NAMALWA (cell line): Measurements from ENCODE around the gene SRI.
"Not testable (repeated sequence)": the region's sequence is repeated elsewhere in the genome, so short reads cannot be mapped to it uniquely, and the experiment has no call there.

ENCODE experiments used
- DNase-seq: peaks from one replicate; pipeline ENCODE4 v3.0.0-alpha.2; 2015; ENCODE audit warnings: low spot score

The SRI gene, protein sequence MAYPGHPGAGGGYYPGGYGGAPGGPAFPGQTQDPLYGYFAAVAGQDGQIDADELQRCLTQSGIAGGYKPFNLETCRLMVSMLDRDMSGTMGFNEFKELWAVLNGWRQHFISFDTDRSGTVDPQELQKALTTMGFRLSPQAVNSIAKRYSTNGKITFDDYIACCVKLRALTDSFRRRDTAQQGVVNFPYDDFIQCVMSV

DNA sequence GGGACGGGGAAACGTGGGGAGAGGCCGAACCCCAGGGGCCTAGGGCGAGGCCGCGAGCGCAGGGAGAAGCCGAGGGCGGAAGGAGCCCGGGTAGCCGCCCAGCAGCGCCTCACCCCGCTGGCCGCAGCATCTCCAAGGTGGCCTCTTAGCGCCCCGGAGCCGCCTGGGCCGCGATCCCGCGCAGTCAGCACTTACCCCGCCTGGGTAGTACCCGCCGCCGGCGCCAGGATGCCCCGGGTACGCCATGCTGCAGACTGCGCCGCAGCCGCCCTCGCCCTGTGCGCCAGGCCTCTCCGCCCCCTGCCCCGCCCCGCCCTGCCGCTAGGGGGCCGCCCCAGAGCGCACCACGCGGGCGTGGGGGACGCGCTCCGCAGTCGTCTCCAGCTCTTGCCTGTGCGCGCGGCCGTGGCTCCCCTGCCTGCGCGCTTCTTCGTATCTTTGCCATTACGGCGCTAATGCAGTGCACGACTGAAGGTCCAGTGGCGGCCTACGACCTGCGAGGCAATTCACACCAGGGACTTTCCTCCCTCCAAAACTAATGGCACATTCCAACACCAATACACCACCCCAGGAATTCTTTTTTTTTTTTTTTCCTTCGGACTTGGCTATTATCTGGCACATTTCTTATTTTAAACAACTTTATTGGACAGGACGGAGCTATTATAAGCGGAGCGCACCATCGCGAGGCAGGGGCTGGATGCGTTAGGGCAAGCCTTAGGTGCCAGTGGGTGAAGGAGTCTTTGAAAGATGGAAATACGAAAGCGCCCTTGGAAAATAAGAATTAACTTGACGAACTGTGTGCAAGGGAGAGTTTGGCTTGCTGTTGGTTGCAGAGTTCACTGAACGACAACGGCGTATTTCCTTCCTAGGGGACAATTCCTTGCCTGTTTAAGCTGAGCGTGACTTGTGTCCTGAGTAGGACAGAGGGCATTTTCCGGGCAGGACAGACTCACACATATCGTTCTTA is at the start of gene SRI:
Gene SRI (minus strand): TSS at position 258 of the 967 bp plus-strand sequence. CDS start 12 bp downstream, at position 246.
- peak; percentile 95 for DNase-seq

DNA sequence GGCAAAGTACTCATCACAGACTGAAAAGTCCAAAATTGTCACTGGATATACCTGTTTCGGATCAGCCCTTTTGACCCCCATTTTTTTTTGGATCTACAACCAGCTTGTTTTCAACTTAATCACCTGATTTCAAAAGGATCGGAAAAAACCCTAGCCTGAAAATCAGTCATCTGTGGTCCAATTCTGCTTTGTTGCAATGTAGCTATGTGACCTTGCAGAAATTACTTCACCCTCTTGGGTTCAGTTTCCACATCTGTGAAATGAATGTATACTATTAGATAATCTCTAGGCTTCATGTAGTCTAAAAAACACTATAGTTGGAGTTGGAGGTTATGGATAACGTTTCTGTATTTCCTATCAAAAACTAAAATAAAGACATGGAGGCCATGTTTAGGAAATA is 49.7 kb upstream of the SRI start:
- DNase-seq = no peak

DNA sequence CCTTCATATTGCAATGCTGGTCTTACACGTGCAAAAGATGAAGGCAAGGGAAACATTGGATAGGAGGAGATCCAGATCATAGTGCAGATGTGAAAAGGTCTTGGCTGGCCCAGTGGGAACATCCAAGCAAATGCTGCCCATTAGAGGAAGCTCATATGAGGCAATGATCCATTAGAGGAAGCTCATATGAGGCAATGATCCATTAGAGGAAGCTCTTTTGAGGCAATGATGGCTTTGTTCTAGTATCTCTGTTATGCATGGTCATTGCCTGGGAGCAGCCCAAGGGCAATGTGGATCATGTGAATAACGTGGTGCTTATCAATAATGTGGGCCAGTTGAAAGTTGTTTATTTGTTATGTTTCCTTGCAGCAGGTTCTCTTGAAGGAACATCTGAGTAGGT is 49.0 kb upstream of the SRI start:
- no peak for DNase-seq

DNA sequence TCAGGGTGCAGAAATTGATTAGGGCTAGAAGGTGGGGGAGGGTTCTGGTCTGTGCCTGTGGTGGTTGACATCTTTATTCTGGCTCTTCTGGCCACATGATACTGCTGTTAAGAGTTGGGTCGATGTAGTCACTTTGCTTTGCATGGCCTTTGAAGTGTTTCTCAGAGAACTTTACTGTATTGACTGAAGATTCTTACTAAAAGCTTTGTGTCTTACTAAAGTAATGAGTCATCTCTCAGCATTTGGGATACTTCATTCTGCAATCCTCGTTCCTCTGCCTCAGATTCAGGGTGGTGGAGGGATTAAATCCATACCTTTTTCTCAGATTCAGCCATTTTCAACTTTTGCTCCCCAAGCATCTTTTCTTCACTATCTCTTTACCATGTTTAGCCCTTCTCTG is 48.2 kb upstream of the SRI start:
- no peak for DNase-seq

DNA sequence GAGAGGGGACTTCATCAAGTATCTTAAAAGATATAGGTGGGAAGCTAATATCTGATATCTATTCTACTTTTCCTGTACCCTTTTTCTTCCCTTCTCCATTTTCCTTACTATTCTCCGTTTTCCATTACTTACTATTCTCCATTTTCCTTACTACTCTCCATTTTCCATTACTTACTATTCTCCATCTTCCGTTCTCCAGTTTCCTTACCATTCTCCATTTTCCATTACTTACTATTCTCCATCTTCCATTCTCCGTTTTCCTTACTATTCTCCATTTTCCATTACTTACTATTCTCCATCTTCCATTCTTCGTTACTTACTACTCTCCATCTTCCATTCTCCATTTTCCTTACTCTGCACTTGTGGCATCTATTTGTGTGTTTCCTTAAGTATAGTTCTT is 47.6 kb upstream of the SRI start:
- no peak for DNase-seq

DNA sequence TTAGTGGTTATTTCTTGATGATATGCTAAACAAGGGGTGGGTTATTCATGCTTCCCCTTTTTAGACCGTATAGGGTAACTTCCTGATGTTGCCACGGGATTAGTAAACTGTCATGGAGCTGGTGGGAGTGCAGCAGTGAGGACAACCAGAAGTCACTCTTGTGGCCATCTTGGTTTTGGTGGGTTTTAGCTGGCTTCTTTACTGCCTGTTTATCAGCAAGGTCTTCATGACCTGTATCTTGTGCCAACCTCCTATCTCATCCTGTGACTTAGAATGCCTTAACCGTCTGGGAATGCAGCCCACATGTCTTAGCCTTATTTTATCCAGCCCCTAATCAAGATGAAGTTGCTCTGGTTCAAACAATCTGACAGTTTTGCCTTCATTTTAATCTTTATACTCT is 45.1 kb upstream of the SRI start:
- DNase-seq = peak; percentile 34

DNA sequence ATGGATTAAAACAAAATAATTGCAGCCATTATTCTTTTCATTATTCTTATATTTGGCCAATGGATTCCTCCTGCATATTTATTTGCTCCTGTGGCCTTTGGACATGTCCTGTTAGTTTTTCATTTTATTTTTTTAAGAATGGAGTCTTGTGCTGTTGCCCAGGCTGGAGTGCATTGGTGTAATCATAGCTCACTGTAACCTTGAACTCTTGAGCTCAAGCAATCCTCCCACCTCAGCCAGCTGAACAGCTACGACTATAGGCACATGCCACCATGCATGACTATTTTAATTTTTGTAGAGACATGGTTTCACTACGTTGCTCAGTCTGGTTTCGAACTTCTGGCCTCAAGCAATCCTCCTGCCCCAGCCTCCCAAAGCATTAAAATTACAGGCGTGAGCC is 42.7 kb upstream of the SRI start:
- DNase-seq = no peak

DNA sequence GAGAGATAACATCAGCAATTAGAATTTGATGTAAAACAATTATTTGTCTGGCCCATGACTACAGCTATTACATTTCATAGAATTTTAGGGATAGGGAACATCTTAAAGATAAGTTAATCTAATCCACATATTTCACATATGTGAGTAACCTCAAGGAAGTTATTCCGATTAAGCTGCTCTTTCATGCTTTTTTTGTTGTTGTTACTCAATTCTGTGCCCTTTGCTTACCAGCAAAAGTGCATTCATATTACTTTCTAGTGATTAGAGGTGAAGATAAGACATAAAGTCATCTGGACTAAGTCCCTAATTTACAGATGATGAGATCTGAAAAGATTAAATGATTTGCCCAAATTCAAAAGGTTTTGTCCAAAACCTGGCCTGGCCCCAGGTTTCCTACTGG is 40.9 kb upstream of the SRI start:
- DNase-seq = no peak

DNA sequence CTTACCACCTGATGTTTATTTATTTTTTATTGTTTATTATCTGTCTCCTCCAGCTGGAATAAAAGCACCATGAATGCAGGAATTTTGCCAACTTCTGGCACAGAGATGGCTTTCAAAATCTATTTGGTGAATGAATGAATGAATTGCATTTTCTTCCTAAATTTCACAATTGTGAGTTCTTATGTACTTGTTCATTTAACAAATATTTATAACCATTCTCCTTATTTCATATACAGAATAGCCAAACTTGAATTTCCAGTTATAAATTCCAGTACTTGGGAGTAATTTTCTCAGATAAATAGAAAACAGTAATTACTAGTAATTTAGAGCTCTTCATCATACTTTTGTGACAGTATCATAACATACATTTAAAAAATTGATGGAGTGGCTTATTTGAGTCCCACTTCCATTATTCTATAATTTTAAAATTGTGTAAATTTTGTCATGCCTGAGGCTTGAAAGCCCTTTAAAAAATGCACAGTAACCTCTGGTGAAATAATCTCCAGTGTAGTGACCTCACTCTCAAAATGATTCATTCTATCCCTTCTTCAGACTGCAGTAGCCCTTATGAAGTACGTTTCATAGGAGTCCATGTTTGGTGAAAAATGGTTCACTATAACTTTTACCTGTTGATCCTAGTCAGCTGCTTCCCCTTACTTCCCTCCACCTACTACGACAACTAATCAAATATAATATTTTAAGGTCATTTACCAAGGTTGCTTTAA is 40.0 kb upstream of the SRI start:
- DNase-seq = no peak

DNA sequence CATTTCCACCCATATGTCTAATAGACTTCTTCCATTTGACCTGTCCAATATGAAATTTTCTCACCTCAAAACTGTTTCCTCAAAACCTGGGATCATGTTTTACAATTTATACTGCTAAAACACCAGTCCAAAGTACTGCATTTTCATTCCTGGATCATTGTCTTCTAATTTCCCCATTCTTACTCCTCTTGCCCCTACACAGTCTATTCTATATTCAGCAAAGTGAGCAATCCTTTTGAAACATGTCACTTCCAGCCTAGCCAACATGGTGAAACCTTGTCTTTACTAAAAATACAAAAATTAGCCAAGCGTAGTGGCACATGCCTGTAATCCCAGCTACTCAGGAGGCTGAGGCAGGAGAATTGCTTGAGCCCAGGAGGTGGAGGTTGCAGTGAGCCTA is 38.5 kb upstream of the SRI start:
- not testable (repeated sequence) for DNase-seq

DNA sequence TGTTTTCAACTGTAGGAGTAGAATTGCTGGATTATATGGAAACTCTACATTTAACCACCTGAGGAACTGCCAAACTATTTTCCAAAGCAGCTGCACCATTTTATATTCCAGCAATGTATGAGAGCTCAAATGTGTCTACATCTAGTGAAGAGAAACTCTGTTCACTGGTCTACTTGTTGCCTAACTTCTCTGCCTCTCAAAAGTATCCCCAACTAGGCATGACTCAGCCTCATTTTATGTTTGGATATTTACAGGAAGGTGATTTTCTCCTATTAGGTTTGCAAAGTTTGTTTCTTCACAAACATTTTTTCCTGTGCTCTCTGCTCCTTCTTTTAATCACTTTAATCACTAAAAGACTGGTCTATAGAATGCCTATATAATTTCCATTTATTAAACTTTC is 37.1 kb upstream of the SRI start:
- no peak for DNase-seq

DNA sequence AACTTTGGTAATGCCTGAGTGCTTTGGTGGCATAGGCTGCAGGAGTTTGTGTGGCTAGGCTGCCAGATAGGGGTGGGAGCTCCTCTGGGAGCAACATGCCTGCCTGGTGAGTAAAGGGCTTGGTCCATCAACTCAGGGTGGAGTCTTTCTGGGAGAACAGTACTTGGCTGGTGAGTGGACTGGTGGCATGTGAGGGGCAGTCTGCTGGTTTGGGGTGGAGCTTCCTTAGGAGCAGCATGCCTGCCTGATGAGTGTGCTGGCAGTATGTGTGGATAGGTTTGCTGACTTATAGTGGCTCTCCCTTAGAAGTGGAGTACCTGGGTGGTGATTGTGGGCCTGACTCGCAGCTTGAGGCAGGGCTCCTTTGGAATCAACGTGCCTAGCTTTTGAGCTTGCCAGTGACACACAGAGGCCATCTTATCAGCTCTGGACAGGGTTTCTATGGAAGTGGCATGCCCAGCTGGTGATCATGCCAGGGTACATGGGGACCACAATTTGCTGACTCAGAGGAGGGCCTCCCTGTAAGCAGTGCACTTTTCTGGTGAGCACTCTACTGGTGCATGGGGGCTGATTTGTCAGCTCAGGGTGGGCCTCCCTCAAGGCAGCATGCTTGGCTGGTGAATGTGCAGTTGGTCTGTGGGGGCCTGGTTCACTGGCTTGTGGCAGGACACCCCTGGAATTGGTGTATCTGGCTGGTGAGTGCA is 35.0 kb upstream of the SRI start:
- no peak for DNase-seq

DNA sequence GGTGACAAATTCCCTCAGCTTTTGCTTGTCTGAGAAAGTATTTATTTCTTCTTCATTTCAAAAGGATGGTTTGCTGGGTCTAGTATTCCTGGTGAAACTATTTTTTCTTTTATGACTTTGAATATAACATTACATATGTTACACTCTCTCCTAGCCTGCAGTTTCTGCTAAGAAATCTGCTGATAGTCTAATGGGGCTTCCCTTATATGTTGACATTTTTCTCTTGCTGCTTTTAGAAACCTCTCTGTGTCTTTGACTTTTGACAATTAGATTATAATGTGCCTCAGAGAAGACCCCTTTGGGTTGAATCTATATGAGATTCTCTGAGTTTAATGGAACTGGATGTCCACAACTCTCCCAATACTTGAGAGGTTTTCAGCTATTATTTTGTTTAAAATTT is 33.8 kb upstream of the SRI start:
- no peak for DNase-seq

DNA sequence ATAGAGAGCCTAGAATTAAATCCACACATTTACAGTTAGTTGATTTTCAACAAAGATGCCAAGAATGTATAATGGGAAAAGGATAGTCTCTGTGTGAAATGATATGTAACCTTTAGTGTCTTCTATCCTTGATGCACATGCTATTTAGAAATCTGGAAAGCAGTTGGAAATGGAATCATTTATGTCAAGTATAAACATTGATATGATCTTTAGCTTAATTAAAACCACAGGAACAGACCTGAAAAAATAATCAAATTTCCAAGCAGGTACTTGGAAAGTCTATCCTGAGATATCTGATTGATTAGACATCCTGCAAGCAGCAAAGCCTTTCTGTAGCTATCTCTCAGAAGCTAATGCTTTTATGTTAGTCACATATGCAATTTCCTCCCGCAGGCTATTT is 24.4 kb upstream of the SRI start:
- DNase-seq = no peak

DNA sequence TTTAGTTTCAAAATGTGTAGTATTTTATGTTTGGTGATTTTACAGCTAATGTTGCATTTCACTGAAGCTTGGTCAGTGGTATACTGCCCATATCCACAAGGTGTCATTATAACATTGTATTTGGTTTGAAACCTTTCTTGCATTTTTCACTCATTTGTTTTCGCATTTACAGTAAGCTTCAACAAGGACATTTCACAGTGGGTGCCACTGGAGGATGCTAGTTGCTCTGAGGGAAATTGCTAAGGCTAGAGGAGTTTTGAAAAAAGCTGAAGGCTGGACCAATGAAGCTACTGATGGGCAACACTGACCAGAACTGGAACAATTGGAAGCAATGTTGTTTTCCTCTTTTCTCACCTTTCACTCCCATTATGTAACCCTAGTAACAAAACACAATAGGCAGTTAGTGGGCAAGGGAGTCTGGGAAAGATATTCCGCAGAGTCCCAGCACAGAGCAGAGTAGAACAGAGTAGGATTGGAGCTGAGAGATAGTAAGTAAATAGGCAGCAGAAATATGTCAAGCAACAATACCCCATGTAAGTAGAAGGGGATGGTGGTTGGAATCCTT is 23.6 kb upstream of the SRI start:
- DNase-seq = peak; percentile 73

DNA sequence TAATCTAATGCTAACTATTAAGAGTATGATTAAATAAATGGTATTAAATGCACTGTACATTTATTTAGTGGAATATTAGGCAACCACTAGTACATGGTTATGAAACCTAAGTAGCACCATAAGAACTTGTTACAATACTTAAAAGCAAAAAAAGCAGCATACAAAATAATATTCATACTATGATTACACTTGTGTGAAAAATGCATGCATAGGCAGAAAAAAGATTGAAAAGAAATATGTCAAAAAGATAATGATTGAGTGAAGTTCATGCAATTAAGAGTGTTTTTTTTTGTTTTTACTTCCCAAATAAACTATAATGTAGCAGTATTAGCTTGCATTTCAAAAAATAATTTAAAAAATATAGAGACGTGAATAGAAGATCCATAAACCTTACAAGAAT is 20.0 kb upstream of the SRI start:
- DNase-seq = no peak

DNA sequence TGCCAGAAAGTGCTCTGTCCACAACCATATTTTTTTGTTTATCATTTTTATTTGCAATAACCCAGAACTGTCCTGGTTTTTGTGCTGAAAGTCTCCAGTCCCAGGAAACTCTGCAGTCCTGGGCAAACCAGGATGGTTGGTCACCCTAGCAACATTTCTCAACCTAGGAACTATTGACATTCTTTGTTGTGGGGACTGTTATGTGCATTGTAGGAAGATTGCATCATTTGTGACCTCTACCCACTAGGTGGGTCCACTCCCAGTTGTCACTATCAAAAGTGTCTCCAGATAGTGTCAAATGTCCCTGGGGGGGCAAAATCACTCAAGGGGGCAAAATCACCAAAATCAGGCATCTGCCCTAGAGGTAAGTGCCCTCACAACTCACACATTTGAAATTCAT is 14.0 kb upstream of the SRI start:
- DNase-seq = no peak

DNA sequence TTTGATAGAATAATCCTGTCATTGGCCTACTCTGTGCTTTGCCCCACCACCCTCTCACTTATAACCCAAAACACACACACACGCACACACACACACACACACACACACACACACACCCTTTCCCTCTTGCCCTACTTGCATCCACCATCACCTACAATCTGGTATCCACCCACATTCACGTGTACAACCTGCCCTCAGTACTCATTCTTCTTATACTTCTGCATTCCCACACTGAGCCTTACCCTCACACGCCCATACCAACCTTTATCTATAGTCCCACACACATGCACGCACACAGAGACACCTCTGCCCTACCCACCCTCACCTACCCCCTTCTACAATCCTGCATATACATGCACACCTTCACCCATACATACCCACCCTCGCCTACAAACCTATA is 10.8 kb upstream of the SRI start:
- DNase-seq = no peak

DNA sequence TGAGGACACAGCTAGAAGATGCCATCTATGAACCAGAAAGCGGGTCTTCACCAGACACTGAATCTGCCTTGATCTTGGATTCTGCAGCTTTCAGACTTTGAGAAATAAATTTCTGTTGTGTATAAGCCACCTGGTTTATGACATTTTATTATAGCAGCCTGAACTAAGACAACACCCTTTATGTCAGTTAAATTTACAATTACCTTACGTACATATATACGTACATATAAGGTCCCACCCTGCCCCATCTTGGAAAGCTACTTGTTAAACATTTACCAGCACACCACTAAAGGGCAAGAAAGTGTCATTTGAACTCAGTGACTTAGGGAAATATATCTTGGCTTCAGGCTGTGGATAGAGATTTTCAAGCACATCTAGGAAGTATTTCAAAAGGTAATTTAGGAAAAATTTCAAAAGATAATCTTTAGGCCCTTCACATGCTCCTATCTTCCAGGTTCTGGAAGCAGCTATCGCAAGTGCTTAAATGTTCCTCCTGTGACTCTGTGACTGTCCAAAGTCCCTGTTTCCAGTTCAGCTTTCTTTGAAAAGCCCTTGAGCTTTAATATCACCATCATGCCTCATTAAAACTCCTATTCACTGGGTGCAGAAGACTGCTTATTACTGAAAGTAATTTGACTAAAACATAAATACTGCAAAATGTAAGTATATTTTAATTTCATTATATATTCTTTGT is 9.6 kb upstream of the SRI start:
- no peak for DNase-seq

DNA sequence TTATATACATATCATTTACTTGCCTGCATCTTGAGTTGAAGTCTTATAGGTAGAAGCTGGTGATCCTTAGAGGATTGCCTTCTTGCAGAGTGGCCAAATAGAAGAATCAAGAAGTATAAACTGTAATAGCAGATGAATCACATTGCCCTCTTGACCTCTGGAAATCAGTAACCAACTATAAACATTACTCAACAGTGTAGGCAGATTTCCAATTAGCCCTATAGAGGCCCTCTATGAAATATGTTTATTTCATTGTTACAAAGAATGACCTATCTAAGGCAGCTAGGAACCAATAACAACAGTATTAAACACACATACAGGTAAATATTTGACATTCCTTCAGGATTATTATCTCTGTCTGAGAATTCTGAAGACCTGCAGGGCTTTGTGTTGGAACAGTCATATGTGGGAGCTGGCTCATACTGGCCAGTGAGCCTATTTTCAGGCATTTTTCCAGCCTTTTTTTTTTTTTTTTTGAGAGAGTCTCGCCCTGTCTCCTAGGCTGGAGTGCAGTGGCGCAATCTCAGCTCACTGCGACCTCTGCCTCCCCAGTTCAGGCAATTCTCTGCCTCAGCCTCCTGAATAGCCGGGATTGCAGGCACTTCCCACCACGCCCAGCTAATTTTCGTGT is 7.2 kb upstream of the SRI start:
- DNase-seq = no peak

DNA sequence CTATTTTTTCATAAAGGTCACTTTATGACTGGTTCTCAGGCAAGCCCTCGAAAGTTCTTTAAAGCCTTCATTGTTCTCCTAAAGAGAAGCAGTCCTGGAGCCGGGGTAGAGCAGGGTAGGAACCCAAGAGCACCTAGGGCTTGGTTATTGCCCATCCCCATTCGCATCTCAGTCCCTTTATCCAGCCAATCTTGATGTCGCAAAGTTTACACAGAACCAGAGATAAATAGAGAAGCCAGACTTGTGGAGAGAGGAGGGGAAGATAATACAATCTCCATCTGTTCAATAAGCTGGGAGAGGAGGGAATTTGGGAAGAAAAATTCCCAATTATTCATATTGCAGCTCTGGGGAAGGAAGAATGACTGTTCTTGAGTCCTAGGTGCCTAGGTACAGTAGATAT is 6.4 kb upstream of the SRI start:
- DNase-seq = no peak
